ENCODE data around the gene EDAR.

The EDAR gene

GRCh38 chr2:108852375-108852774 is 136.6 kb downstream of the EDAR start:
- no peak for TF ChIP-seq CTCF (conservative IDR thresholded peaks at IDR 0.05; ENCODE audit: low read depth, low read length)
- no peak overlapping the region for H3K4me3 ChIP-seq (ENCODE audit: low read depth, low read length)
- DNase-seq (ENCODE audit: low read depth), result no peak

GRCh38 chr2:108847000-108847399 is 142.0 kb downstream of the EDAR start:
- H3K4me3 ChIP-seq (ENCODE audit: low read depth, low read length), result no peak overlapping the region
- DNase-seq (ENCODE audit: low read depth), result no peak
- no peak for TF ChIP-seq CTCF (conservative IDR thresholded peaks at IDR 0.05; ENCODE audit: low read depth, low read length)

- no peak overlapping the region for H3K4me3 ChIP-seq (ENCODE audit: low read depth, low read length)
- DNase-seq (ENCODE audit: low read depth), result no peak
- no peak for TF ChIP-seq CTCF (conservative IDR thresholded peaks at IDR 0.05; ENCODE audit: low read depth, low read length)
Measured at GRCh38 chr2:108845923-108846322, 143.1 kb downstream of the EDAR start.

All from choroid plexus epithelial cell (primary cell).